ENCODE measurements around the gene RPRD1B. TPM values are rescaled to one million over a fixed set of nuclear protein-coding genes. Genes with fewer than 3 reads are reported as not detected.
"Not testable (repeated sequence)": the region's sequence is repeated elsewhere in the genome, so short reads cannot be mapped to it uniquely, and the experiment has no call there.

Gene RPRD1B
- total RNA-seq, 1 donor = 36.3 TPM

- peak; percentile 28 for DNase-seq (ENCODE audit: low read depth)
- no peak for TF ChIP-seq CTCF (IDR thresholded peaks at IDR 0.05; ENCODE audit: insufficient read depth, low read depth, low read length)
- no peak overlapping the region for H3K4me3 ChIP-seq (ENCODE audit: low read depth, low read length)
Measured at GRCh38 chr20:38001981-38002380, 31.6 kb upstream of the RPRD1B start.

- TF ChIP-seq CTCF (IDR thresholded peaks at IDR 0.05; ENCODE audit: insufficient read depth, low read depth, low read length) = no peak
- DNase-seq (ENCODE audit: low read depth) = no peak
- no peak overlapping the region for H3K4me3 ChIP-seq (ENCODE audit: low read depth, low read length)
Measured at GRCh38 chr20:38002422-38002821, 31.1 kb upstream of the RPRD1B start.

- H3K4me3 ChIP-seq (ENCODE audit: low read depth, low read length) = no peak overlapping the region
- no peak for TF ChIP-seq CTCF (IDR thresholded peaks at IDR 0.05; ENCODE audit: insufficient read depth, low read depth, low read length)
- DNase-seq (ENCODE audit: low read depth) = no peak
Measured at GRCh38 chr20:38004416-38004815, 29.1 kb upstream of the RPRD1B start.

GRCh38 chr20:38005903-38006302 lies 27.6 kb upstream of the RPRD1B start:
- H3K4me3 ChIP-seq (ENCODE audit: low read depth, low read length) = no peak overlapping the region
- no peak for TF ChIP-seq CTCF (IDR thresholded peaks at IDR 0.05; ENCODE audit: insufficient read depth, low read depth, low read length)
- no peak for DNase-seq (ENCODE audit: low read depth)

- DNase-seq (ENCODE audit: low read depth) = no peak
- no peak overlapping the region for H3K4me3 ChIP-seq (ENCODE audit: low read depth, low read length)
- TF ChIP-seq CTCF (IDR thresholded peaks at IDR 0.05; ENCODE audit: insufficient read depth, low read depth, low read length) = no peak
Measured at GRCh38 chr20:38007526-38007925, 26.0 kb upstream of the RPRD1B start.

- no peak for DNase-seq (ENCODE audit: low read depth)
- no peak for TF ChIP-seq CTCF (IDR thresholded peaks at IDR 0.05; ENCODE audit: insufficient read depth, low read depth, low read length)
- H3K4me3 ChIP-seq (ENCODE audit: low read depth, low read length) = no peak overlapping the region
Measured at GRCh38 chr20:38008233-38008944, 25.2 kb upstream of the RPRD1B start.

- DNase-seq (ENCODE audit: low read depth); H3K4me3 ChIP-seq (ENCODE audit: low read depth, low read length): not testable (repeated sequence)
Measured at GRCh38 chr20:38009416-38009815, 24.1 kb upstream of the RPRD1B start.
